ENCODE data around the gene AP3S2. TPM values are rescaled to one million over a fixed set of nuclear protein-coding genes. Genes with fewer than 3 reads are reported as not detected.
A peak's percentile ranks its signal among the peaks of the same experiment; 100 is the strongest.

Gene AP3S2
- total and polyA plus RNA-seq, 2 donors from 2014 or later: 17.5 to 42.9 TPM

DNA sequence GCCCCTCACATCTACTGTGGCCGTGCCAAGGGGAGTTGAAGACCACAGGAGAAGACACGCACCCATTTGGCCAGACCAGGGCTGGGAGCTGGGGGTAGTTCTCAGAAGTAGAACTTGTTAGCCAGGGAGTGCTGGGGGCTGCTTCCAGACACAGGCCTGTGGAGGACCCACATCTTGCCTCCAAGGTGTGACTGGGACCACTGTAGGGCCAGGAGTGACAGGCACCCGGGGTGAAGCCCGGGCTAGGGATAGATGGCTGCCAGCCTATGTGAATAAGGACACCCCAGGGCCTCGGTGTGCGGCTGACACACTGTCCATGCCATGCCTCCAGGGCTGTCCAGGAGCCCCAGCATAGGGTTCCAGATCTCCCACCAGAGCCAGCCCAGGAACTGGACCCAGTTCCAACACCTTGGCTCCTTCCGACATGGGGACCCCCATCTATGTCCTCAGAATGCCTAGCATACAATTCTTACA lies 80.9 kb downstream of the AP3S2 start:
- no peak for FAIRE-seq
- H3K27ac ChIP-seq (ENCODE audit: low read depth in 2 of 2, low read length in 2 of 2): peak overlapping the region; percentile 48 to 71
- peak overlapping the region in 2 of 3 donors; percentile 37 to 73 for H3K4me3 ChIP-seq (ENCODE audit: low read length in 3 of 3)
- H3K9me3 ChIP-seq (ENCODE audit: control insufficient read depth in 2 of 3, insufficient read depth in 1 of 3, low read length in 3 of 3): no peaks in the 10 kb centered on the region
- peaks cover 0 to 25% (median 12%) of the 10 kb centered on the region in 3 donors for H3K4me1 ChIP-seq (ENCODE audit: control insufficient read depth in 2 of 3, insufficient read depth in 2 of 3, low read depth in 1 of 3, low read length in 3 of 3)
- DNase-seq: no peak
- TF ChIP-seq, protein P1, sequence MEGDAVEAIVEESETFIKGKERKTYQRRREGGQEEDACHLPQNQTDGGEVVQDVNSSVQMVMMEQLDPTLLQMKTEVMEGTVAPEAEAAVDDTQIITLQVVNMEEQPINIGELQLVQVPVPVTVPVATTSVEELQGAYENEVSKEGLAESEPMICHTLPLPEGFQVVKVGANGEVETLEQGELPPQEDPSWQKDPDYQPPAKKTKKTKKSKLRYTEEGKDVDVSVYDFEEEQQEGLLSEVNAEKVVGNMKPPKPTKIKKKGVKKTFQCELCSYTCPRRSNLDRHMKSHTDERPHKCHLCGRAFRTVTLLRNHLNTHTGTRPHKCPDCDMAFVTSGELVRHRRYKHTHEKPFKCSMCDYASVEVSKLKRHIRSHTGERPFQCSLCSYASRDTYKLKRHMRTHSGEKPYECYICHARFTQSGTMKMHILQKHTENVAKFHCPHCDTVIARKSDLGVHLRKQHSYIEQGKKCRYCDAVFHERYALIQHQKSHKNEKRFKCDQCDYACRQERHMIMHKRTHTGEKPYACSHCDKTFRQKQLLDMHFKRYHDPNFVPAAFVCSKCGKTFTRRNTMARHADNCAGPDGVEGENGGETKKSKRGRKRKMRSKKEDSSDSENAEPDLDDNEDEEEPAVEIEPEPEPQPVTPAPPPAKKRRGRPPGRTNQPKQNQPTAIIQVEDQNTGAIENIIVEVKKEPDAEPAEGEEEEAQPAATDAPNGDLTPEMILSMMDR (IDR thresholded peaks at IDR 0.05; ENCODE audit: borderline replicate concordance, extremely low read depth, insufficient read depth): no peak
- peaks cover 2% of the 10 kb centered on the region for H3K27me3 ChIP-seq (ENCODE audit: control insufficient read depth, insufficient read depth, low read length)
- H3K36me3 ChIP-seq (ENCODE audit: control insufficient read depth in 2 of 3, insufficient read depth in 3 of 3, low read length in 3 of 3): no peaks in the 10 kb centered on the region
- intact Hi-C loops (cut with DNase I): no loop called here
- peak overlapping the region in 1 of 3 donors; percentile 65 for H3K9ac ChIP-seq (ENCODE audit: low read length in 3 of 3)

DNA sequence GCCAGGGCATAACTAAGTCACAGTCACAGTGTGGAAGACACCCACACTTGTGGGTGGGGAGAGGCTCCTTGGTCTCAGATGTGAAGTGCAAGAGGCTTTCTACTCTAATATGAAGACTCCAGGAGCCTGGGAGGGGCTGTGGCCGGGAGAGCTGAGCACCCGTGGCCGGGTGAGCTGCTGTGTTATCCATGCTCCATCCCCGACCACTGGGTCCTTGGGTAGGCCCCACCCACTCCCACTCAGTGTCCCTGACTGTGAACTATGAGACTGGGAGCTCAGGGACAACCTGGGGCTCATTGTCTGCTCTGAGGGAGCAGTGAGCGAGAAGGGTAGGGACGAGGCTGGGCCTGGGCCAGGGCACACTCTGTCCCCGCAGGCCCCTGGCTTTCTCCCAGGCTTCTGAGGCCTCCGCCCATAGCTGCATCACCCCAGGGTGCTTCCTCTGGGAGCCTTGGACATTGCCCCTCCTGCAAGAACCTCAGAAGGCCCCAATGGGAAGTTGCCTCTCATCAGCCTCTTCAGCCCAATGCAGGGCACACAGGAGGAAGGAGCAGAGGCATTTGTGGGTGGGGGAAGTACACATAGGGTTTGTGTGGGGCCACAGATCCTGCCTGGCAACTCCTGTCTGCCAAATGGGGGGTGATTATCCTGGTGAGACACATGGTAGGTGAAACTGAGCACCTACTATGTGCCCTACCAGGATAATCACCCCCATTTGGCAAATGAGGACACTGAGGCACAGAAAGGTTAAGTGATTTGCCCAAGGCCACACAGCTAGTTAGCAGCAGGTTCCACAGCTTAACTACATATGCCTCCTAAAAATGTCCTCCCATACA lies 81.6 kb downstream of the AP3S2 start:
- peak overlapping the region in 1 of 3 donors; percentile 65 for H3K9ac ChIP-seq (ENCODE audit: low read length in 3 of 3)
- H3K4me1 ChIP-seq (ENCODE audit: control insufficient read depth in 2 of 3, insufficient read depth in 2 of 3, low read depth in 1 of 3, low read length in 3 of 3): peaks cover 0 to 29% (median 14%) of the 10 kb centered on the region in 3 donors
- H3K4me3 ChIP-seq (ENCODE audit: low read length in 3 of 3): peak overlapping the region in 2 of 3 donors; percentile 37 to 73
- peaks cover 2% of the 10 kb centered on the region for H3K27me3 ChIP-seq (ENCODE audit: control insufficient read depth, insufficient read depth, low read length)
- intact Hi-C loops (cut with DNase I): no loop called here
- DNase-seq (peak in 1 of 5 donors; percentile 76), FAIRE-seq (no peak)
- no peaks in the 10 kb centered on the region for H3K36me3 ChIP-seq (ENCODE audit: control insufficient read depth in 2 of 3, insufficient read depth in 3 of 3, low read length in 3 of 3)
- peak overlapping the region; percentile 48 to 71 for H3K27ac ChIP-seq (ENCODE audit: low read depth in 2 of 2, low read length in 2 of 2)
- TF ChIP-seq, protein P1 (IDR thresholded peaks at IDR 0.05; ENCODE audit: borderline replicate concordance, extremely low read depth, insufficient read depth): no peak
- H3K9me3 ChIP-seq (ENCODE audit: control insufficient read depth in 2 of 3, insufficient read depth in 1 of 3, low read length in 3 of 3): no peaks in the 10 kb centered on the region

DNA sequence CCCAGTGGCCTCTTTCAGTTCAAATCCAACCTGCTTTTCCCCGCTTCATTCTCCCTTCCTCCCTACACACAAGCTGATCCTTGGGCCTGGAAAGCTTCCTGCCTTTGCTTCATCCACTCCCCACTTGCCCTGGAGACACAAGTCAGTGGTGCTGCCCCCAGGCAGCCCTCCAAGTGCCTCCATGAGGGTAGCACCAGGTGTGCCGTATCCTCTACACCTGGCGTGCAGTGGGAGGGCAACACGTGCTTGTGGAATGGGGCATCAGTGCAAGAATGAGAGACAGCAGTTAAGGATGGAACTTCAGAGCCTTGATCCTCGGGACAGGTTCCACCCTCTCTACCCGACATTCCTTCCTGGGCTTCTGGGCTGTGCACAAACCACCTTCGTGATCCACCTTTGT lies 83.0 kb downstream of the AP3S2 start:
- no peaks in the 10 kb centered on the region for H3K9me3 ChIP-seq (ENCODE audit: control insufficient read depth in 2 of 3, insufficient read depth in 1 of 3, low read length in 3 of 3)
- intact Hi-C loops (cut with DNase I): no loop called here
- TF ChIP-seq, protein P1 (IDR thresholded peaks at IDR 0.05; ENCODE audit: borderline replicate concordance, extremely low read depth, insufficient read depth): no peak
- no peak for FAIRE-seq
- H3K9ac ChIP-seq (ENCODE audit: low read length in 3 of 3): no peak overlapping the region
- H3K27ac ChIP-seq (ENCODE audit: low read depth in 2 of 2, low read length in 2 of 2): no peak overlapping the region
- peak in 1 of 5 donors; percentile 38 for DNase-seq
- no peaks in the 10 kb centered on the region for H3K36me3 ChIP-seq (ENCODE audit: control insufficient read depth in 2 of 3, insufficient read depth in 3 of 3, low read length in 3 of 3)
- peaks cover 2% of the 10 kb centered on the region for H3K27me3 ChIP-seq (ENCODE audit: control insufficient read depth, insufficient read depth, low read length)
- H3K4me1 ChIP-seq (ENCODE audit: control insufficient read depth in 2 of 3, insufficient read depth in 2 of 3, low read depth in 1 of 3, low read length in 3 of 3): peaks cover 0 to 29% (median 19%) of the 10 kb centered on the region in 3 donors
- no peak overlapping the region for H3K4me3 ChIP-seq (ENCODE audit: low read length in 3 of 3)
